NOMO-1 (cell line): ENCODE measurements around the gene PCNX2.
"Not testable (repeated sequence)": the region's sequence is repeated elsewhere in the genome, so short reads cannot be mapped to it uniquely, and the experiment has no call there.

ENCODE experiments used
- DNase-seq, 2 experiments: peaks; one replicate each; lab custom pipeline; 2025; ENCODE audit not compliant: unreplicated experiment in 2 of 2; lab: John Stamatoyannopoulos, UW

The PCNX2 gene

GRCh38 chr1:233024199-233024598, 271.3 kb downstream of the PCNX2 start:
- DNase-seq = no peak

- no peak for DNase-seq
Observed at GRCh38 chr1:233022246-233022645, 273.3 kb downstream of the PCNX2 start.

GRCh38 chr1:233020426-233020825, 275.1 kb downstream of the PCNX2 start:
- peak; percentile 3 to 18 for DNase-seq

GRCh38 chr1:233019778-233020325, 275.7 kb downstream of the PCNX2 start:
- no peak for DNase-seq

- DNase-seq = no peak
Observed at GRCh38 chr1:233019083-233019482, 276.4 kb downstream of the PCNX2 start.

- no peak for DNase-seq
Observed at GRCh38 chr1:233016798-233017197, 278.7 kb downstream of the PCNX2 start.

GRCh38 chr1:233015965-233016364, 279.6 kb downstream of the PCNX2 start:
- DNase-seq = no peak

- no peak for DNase-seq
Observed at GRCh38 chr1:233012021-233012420, 283.5 kb downstream of the PCNX2 start.

GRCh38 chr1:233010146-233010545, 285.4 kb downstream of the PCNX2 start:
- DNase-seq = no peak

- no peak for DNase-seq
Observed at GRCh38 chr1:233006541-233006973, 289.0 kb downstream of the PCNX2 start.

- DNase-seq = no peak
Observed at GRCh38 chr1:233006108-233006507, 289.4 kb downstream of the PCNX2 start.

- no peak for DNase-seq
Observed at GRCh38 chr1:233005703-233006102, 289.8 kb downstream of the PCNX2 start.

GRCh38 chr1:233005156-233005555, 290.4 kb downstream of the PCNX2 start:
- no peak for DNase-seq

- no peak for DNase-seq
Observed at GRCh38 chr1:233004451-233004850, 291.1 kb downstream of the PCNX2 start.

- DNase-seq = not testable (repeated sequence)
Observed at GRCh38 chr1:233003638-233004037, 291.9 kb downstream of the PCNX2 start.

GRCh38 chr1:232999956-233000625, 295.4 kb downstream of the PCNX2 start:
- DNase-seq = no peak

GRCh38 chr1:232998646-232999045, 296.9 kb downstream of the PCNX2 start:
- DNase-seq = no peak

GRCh38 chr1:232998138-232998537, 297.4 kb downstream of the PCNX2 start:
- no peak for DNase-seq

GRCh38 chr1:232996143-232996542, 299.4 kb downstream of the PCNX2 start:
- DNase-seq = no peak

GRCh38 chr1:232995189-232995588, 300.3 kb downstream of the PCNX2 start:
- no peak for DNase-seq

- no peak for DNase-seq
Observed at GRCh38 chr1:232993555-232993954, 302.0 kb downstream of the PCNX2 start.

GRCh38 chr1:232992227-232992626, 303.3 kb downstream of the PCNX2 start:
- DNase-seq = no peak

GRCh38 chr1:232991238-232991637, 304.3 kb downstream of the PCNX2 start:
- no peak for DNase-seq
